HUES6 (cell line): Measurements from ENCODE around the gene GPR85.
"Not testable (repeated sequence)": the region's sequence is repeated elsewhere in the genome, so short reads cannot be mapped to it uniquely, and the experiment has no call there.

Experiments
- H3K27ac ChIP-seq: 2 replicates; pipeline ENCODE4 v1.7.0; 2013; ENCODE audit warnings: low read depth, mild to moderate bottlenecking, low read length, inconsistent platforms
- H3K27me3 ChIP-seq: 2 replicates; pipeline ENCODE4 v1.6.1; 2013; ENCODE audit warnings: low read length; ENCODE audit not compliant: control insufficient read depth, insufficient read depth
- H3K36me3 ChIP-seq: 2 replicates; pipeline ENCODE4 v1.6.1; 2013; ENCODE audit warnings: low read length; ENCODE audit not compliant: control insufficient read depth, insufficient read depth
- H3K4me1 ChIP-seq: 2 replicates; pipeline ENCODE4 v1.6.1; 2013; ENCODE audit warnings: low read length; ENCODE audit not compliant: control insufficient read depth, insufficient read depth
- H3K4me3 ChIP-seq: 2 replicates; pipeline ENCODE4 v1.5.1; 2013; ENCODE audit warnings: low read depth, low read length
- H3K9ac ChIP-seq: one replicate; pipeline ENCODE4 v1.6.1; 2013; ENCODE audit warnings: mild to moderate bottlenecking, low read length
- H3K9me3 ChIP-seq: 2 replicates; pipeline ENCODE4 v1.6.1; 2013; ENCODE audit warnings: low read depth, low read length; ENCODE audit not compliant: control insufficient read depth, insufficient read depth

Gene GPR85

GRCh38 chr7:113086431-113086888 lies at the start of gene GPR85:
GPR85 (minus strand) TSS chr7:113086827; CDS start chr7:113084721, 2,106 bp downstream.
- Histone ChIP-seq H3K36me3 (no peaks in the 10 kb centered on the region), H3K27me3 (peaks cover 57% of the 10 kb centered on the region), H3K27ac (no peak within 1 kb of the TSS), H3K9me3 (no peaks in the 10 kb centered on the region), H3K9ac (peak within 1 kb of the TSS; percentile 59), H3K4me3 (peak within 1 kb of the TSS; percentile 74), H3K4me1 (peaks cover 14% of the 10 kb centered on the region)

GRCh38 chr7:113134025-113134424 lies 47.4 kb upstream of the GPR85 start:
- H3K9ac ChIP-seq = no peak overlapping the region
- no peaks in the 10 kb centered on the region for H3K36me3 ChIP-seq
- no peaks in the 10 kb centered on the region for H3K27me3 ChIP-seq
- no peak overlapping the region for H3K4me3 ChIP-seq
- H3K9me3 ChIP-seq = no peaks in the 10 kb centered on the region
- no peaks in the 10 kb centered on the region for H3K4me1 ChIP-seq
- H3K27ac ChIP-seq = no peak overlapping the region

GRCh38 chr7:113131367-113131766 lies 44.7 kb upstream of the GPR85 start:
- no peaks in the 10 kb centered on the region for H3K27me3 ChIP-seq
- no peaks in the 10 kb centered on the region for H3K4me1 ChIP-seq
- H3K9ac ChIP-seq = no peak overlapping the region
- H3K9me3 ChIP-seq = no peaks in the 10 kb centered on the region
- H3K4me3 ChIP-seq = no peak overlapping the region
- no peaks in the 10 kb centered on the region for H3K36me3 ChIP-seq
- H3K27ac ChIP-seq = no peak overlapping the region

GRCh38 chr7:113128031-113128430 lies 41.4 kb upstream of the GPR85 start:
- Histone ChIP-seq H3K4me3 (no peak overlapping the region), H3K27ac (no peak overlapping the region), H3K36me3 (no peaks in the 10 kb centered on the region), H3K9me3 (no peaks in the 10 kb centered on the region), H3K9ac (no peak overlapping the region), H3K27me3 (no peaks in the 10 kb centered on the region), H3K4me1 (no peaks in the 10 kb centered on the region)

GRCh38 chr7:113125728-113126127 lies 39.1 kb upstream of the GPR85 start:
- Histone ChIP-seq H3K27me3 (no peaks in the 10 kb centered on the region), H3K27ac (no peak overlapping the region), H3K4me3 (no peak overlapping the region), H3K4me1 (no peaks in the 10 kb centered on the region), H3K9me3 (no peaks in the 10 kb centered on the region), H3K36me3 (no peaks in the 10 kb centered on the region), H3K9ac (no peak overlapping the region)

GRCh38 chr7:113122744-113123143 lies 36.1 kb upstream of the GPR85 start:
- Histone ChIP-seq H3K4me3 (no peak overlapping the region), H3K9me3 (no peaks in the 10 kb centered on the region), H3K9ac (no peak overlapping the region), H3K27ac (no peak overlapping the region), H3K27me3 (no peaks in the 10 kb centered on the region), H3K36me3 (no peaks in the 10 kb centered on the region), H3K4me1 (no peaks in the 10 kb centered on the region)

- H3K4me1 ChIP-seq = peaks cover 2% of the 10 kb centered on the region; the same call in 1 of the 2 replicates
- H3K4me3 ChIP-seq = no peak overlapping the region
- H3K27me3 ChIP-seq = no peaks in the 10 kb centered on the region
- H3K36me3 ChIP-seq = peaks cover 12% of the 10 kb centered on the region
- H3K27ac ChIP-seq = no peak overlapping the region
- H3K9me3 ChIP-seq = no peaks in the 10 kb centered on the region
- no peak overlapping the region for H3K9ac ChIP-seq
These were observed 34.0 kb upstream of the GPR85 start for GRCh38 chr7:113120647-113121046.

- peaks cover 16% of the 10 kb centered on the region for H3K36me3 ChIP-seq
- H3K9ac ChIP-seq = no peak overlapping the region
- H3K9me3 ChIP-seq = no peaks in the 10 kb centered on the region
- no peak overlapping the region for H3K4me3 ChIP-seq
- peaks cover 2% of the 10 kb centered on the region; the same call in 1 of the 2 replicates for H3K4me1 ChIP-seq
- no peaks in the 10 kb centered on the region for H3K27me3 ChIP-seq
- no peak overlapping the region for H3K27ac ChIP-seq
These were observed 32.8 kb upstream of the GPR85 start for GRCh38 chr7:113119429-113119828.

GRCh38 chr7:113118074-113118959 lies 31.7 kb upstream of the GPR85 start, which contains the start of gene SMIM30:
SMIM30 (minus strand) TSS chr7:113118554; CDS start chr7:113117578, 976 bp downstream.
- no peak within 1 kb of the TSS; the same call in 1 of the 2 replicates for H3K27ac ChIP-seq
- H3K36me3 ChIP-seq = peaks cover 18% of the 10 kb centered on the region
- peak within 1 kb of the TSS; percentile 81 for H3K4me3 ChIP-seq
- peak within 1 kb of the TSS; percentile 68 for H3K9ac ChIP-seq
- H3K9me3 ChIP-seq = no peaks in the 10 kb centered on the region
- H3K4me1 ChIP-seq = peaks cover 2% of the 10 kb centered on the region; the same call in 1 of the 2 replicates
- no peaks in the 10 kb centered on the region for H3K27me3 ChIP-seq

- H3K4me1 ChIP-seq, H3K9me3 ChIP-seq, H3K27me3 ChIP-seq, H3K27ac ChIP-seq: not testable (repeated sequence)
- Histone ChIP-seq H3K36me3 (peaks cover 18% of the 10 kb centered on the region), H3K4me3 (peak overlapping the region; percentile 81), H3K9ac (peak overlapping the region; percentile 9)
These were observed 30.7 kb upstream of the GPR85 start for GRCh38 chr7:113117374-113117774.

GRCh38 chr7:113113912-113114311 lies 27.3 kb upstream of the GPR85 start:
- Histone ChIP-seq H3K36me3 (peaks cover 18% of the 10 kb centered on the region), H3K9me3 (no peaks in the 10 kb centered on the region), H3K27ac (no peak overlapping the region), H3K4me3 (no peak overlapping the region), H3K9ac (no peak overlapping the region), H3K27me3 (no peaks in the 10 kb centered on the region), H3K4me1 (peaks cover 2% of the 10 kb centered on the region; the same call in 1 of the 2 replicates)
